EL (cell line): ENCODE measurements around the gene JDP2.

Source experiments
- DNase-seq: peaks from one replicate; pipeline ENCODE4 v3.0.0-alpha.2; 2016

The JDP2 gene

GRCh38 chr14:75411214-75411540 is 16.6 kb upstream of the JDP2 start:
- DNase-seq: no peak

GRCh38 chr14:75413013-75413412 is 14.8 kb upstream of the JDP2 start:
- no peak for DNase-seq

- peak; percentile 49 for DNase-seq
Observed at GRCh38 chr14:75417674-75418073, 10.1 kb upstream of the JDP2 start.

GRCh38 chr14:75418850-75419768 is 8.7 kb upstream of the JDP2 start:
- no peak for DNase-seq

- DNase-seq: peak; percentile 78
Observed at GRCh38 chr14:75422169-75422568, 5.7 kb upstream of the JDP2 start.

GRCh38 chr14:75424496-75424895 is 3.3 kb upstream of the JDP2 start:
- no peak for DNase-seq

- DNase-seq: no peak
Observed at GRCh38 chr14:75425446-75425845, 2.4 kb upstream of the JDP2 start.

GRCh38 chr14:75426332-75427125 is 1.3 kb upstream of the JDP2 start:
- DNase-seq: no peak

GRCh38 chr14:75427126-75427481 is 718 bp upstream of the JDP2 start:
- DNase-seq: no peak

GRCh38 chr14:75428230-75429104 is 645 bp downstream of the JDP2 start:
- DNase-seq: peak; percentile 33

GRCh38 chr14:75429562-75429961 is 1.7 kb downstream of the JDP2 start:
- no peak for DNase-seq

GRCh38 chr14:75430116-75430515 is 2.3 kb downstream of the JDP2 start:
- no peak for DNase-seq

- DNase-seq: no peak
Observed at GRCh38 chr14:75430526-75430925, 2.7 kb downstream of the JDP2 start.

- no peak for DNase-seq
Observed at GRCh38 chr14:75430976-75431375, 3.2 kb downstream of the JDP2 start.

GRCh38 chr14:75431827-75432226 is 4.0 kb downstream of the JDP2 start:
- no peak for DNase-seq

- DNase-seq: no peak
Observed at GRCh38 chr14:75432411-75432810, 4.6 kb downstream of the JDP2 start.

GRCh38 chr14:75433631-75434071 is 5.8 kb downstream of the JDP2 start:
- no peak for DNase-seq

GRCh38 chr14:75434138-75434889 is 6.5 kb downstream of the JDP2 start:
- no peak for DNase-seq

- no peak for DNase-seq
Observed at GRCh38 chr14:75434890-75435248, 7.0 kb downstream of the JDP2 start.

GRCh38 chr14:75435473-75435872 is 7.7 kb downstream of the JDP2 start:
- DNase-seq: no peak

GRCh38 chr14:75437201-75438143 is 9.7 kb downstream of the JDP2 start:
- DNase-seq: no peak
